ENCODE results near the gene TDRD10.

DNA sequence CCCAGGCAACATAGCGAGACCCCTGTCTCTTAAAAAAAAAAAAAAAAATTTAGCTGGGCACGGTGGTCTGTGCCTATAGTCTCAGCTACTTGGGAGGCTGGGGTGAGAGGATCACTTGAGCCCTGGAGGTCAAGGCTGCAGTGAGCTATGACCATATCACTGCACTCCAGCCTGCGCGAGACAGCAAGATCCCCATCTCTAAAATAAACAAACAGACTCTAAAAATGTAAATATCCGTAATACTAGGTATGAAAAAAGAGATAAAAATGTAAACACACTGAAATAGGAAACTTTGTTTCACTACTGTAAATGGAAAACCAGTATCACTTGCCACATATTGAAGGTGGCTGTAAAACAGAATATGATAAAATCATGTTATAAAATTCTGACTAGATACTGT lies 88.7 kb downstream of the TDRD10 start:
- TF ChIP-seq, protein P1, sequence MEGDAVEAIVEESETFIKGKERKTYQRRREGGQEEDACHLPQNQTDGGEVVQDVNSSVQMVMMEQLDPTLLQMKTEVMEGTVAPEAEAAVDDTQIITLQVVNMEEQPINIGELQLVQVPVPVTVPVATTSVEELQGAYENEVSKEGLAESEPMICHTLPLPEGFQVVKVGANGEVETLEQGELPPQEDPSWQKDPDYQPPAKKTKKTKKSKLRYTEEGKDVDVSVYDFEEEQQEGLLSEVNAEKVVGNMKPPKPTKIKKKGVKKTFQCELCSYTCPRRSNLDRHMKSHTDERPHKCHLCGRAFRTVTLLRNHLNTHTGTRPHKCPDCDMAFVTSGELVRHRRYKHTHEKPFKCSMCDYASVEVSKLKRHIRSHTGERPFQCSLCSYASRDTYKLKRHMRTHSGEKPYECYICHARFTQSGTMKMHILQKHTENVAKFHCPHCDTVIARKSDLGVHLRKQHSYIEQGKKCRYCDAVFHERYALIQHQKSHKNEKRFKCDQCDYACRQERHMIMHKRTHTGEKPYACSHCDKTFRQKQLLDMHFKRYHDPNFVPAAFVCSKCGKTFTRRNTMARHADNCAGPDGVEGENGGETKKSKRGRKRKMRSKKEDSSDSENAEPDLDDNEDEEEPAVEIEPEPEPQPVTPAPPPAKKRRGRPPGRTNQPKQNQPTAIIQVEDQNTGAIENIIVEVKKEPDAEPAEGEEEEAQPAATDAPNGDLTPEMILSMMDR (IDR thresholded peaks at IDR 0.05) = no peak
- TF ChIP-seq ZFX (IDR thresholded peaks at IDR 0.05; ENCODE audit: borderline replicate concordance) = no peak

Measured in 22Rv1 (cell line).